HepG2 (cell line): ENCODE measurements around the gene ACP1. TPM values are rescaled to one million over a fixed set of nuclear protein-coding genes. Genes with fewer than 3 reads are reported as not detected.

Experiments used
- ATF6 ChIP-seq: sonication (generic); formaldehyde crosslinking; conservative IDR thresholded peaks from 2 replicates; pipeline ENCODE4 v1.4.0; 2020; ENCODE audit warnings: missing genetic modification reagents
- FOXK2 ChIP-seq: fragments of 450-650 bp; IDR thresholded peaks from 2 replicates; pipeline ENCODE4 v1.6.1; 2016
- GATA4 ChIP-seq: sonication (generic); IDR thresholded peaks from 2 replicates; pipeline ENCODE4 v1.6.1; 2016; ENCODE audit warnings: antibody characterized with exemption, low read depth, borderline replicate concordance
- HDAC1 ChIP-seq: sonication (generic); formaldehyde crosslinking; IDR thresholded peaks from 2 replicates; pipeline ENCODE4 v1.5.1; 2020; ENCODE audit warnings: mild to moderate bottlenecking, missing genetic modification reagents
- HIVEP1 ChIP-seq: sonication (generic); formaldehyde crosslinking; IDR thresholded peaks from 2 replicates; pipeline ENCODE4 v1.4.0; 2020; ENCODE audit warnings: mild to moderate bottlenecking, missing genetic modification reagents
- HNF4G ChIP-seq, 2 experiments: sonication (generic) in 1 of 2; formaldehyde crosslinking in 1 of 2; IDR thresholded peaks; 2 replicates each; pipeline versions ENCODE4 v1.4.0 to v1.6.1; 2011 to 2020; ENCODE audit warnings: borderline replicate concordance in 2 of 2, low read depth in 2 of 2, mild to moderate bottlenecking in 2 of 2, low read length in 1 of 2, missing genetic modification reagents in 1 of 2, moderate library complexity in 1 of 2
- KLF12 ChIP-seq: sonication (generic); formaldehyde crosslinking; IDR thresholded peaks from 2 replicates; pipeline ENCODE4 v1.4.0; 2020; ENCODE audit warnings: missing genetic modification reagents, borderline replicate concordance
- KLF16 ChIP-seq, 2 experiments: sonication (generic) in 1 of 2; formaldehyde crosslinking in 1 of 2; IDR thresholded peaks; 2 replicates each; pipeline versions ENCODE4 v1.6.1 to v1.8.0; 2016 to 2023; ENCODE audit warnings: missing genetic modification reagents in 2 of 2, missing compliant biosample characterization in 1 of 2
- NR2C2 ChIP-seq: sonication (generic); formaldehyde crosslinking; IDR thresholded peaks from 2 replicates; pipeline ENCODE4 v1.4.0; 2020; ENCODE audit warnings: missing genetic modification reagents, mild to moderate bottlenecking, moderate library complexity, borderline replicate concordance
- PLRG1 ChIP-seq: fragments of 450-650 bp; conservative IDR thresholded peaks from 2 replicates; pipeline ENCODE4 v1.6.1; 2016
- RBFOX2 ChIP-seq: fragments of 200-400 bp; formaldehyde crosslinking; IDR thresholded peaks from 2 replicates; pipeline ENCODE4 v1.6.1; 2017; ENCODE audit warnings: low read depth, mild to moderate bottlenecking, low read length
- RFX5 ChIP-seq: IDR thresholded peaks from 2 replicates; pipeline ENCODE4 v1.6.1; 2011; ENCODE audit warnings: low read depth, low read length, improper control_type of control experiment
- SP5 ChIP-seq: IDR thresholded peaks from 2 replicates; pipeline ENCODE4 v1.6.1; 2016; ENCODE audit warnings: low read depth, borderline replicate concordance
- SRSF1 ChIP-seq: fragments of 200-400 bp; formaldehyde crosslinking; optimal IDR thresholded peaks from 2 replicates; pipeline ENCODE3; 2017; ENCODE audit warnings: mild to moderate bottlenecking, low read depth, low read length, moderate library complexity
- TBP ChIP-seq: sonication (generic); formaldehyde crosslinking; IDR thresholded peaks from 2 replicates; pipeline ENCODE4 v1.5.0; 2020; ENCODE audit warnings: missing genetic modification reagents
- U2AF1 ChIP-seq: fragments of 200-400 bp; formaldehyde crosslinking; optimal IDR thresholded peaks from 2 replicates; pipeline ENCODE3; 2017; ENCODE audit warnings: mild to moderate bottlenecking, low read depth, low read length
- U2AF2 ChIP-seq: fragments of 200-400 bp; formaldehyde crosslinking; IDR thresholded peaks from 2 replicates; pipeline ENCODE4 v1.6.1; 2017; ENCODE audit warnings: low read depth, mild to moderate bottlenecking, low read length
- ZBTB7B ChIP-seq: sonication (generic); formaldehyde crosslinking; IDR thresholded peaks from 2 replicates; pipeline ENCODE4 v1.4.0; 2020; ENCODE audit warnings: missing genetic modification reagents
- ZFP36L2 ChIP-seq: sonication (generic); formaldehyde crosslinking; IDR thresholded peaks from 2 replicates; pipeline ENCODE4 v1.4.0; 2020; ENCODE audit warnings: missing genetic modification reagents
- ZNF180 ChIP-seq: sonication (generic); formaldehyde crosslinking; IDR thresholded peaks from 2 replicates; pipeline ENCODE4 v1.4.0; 2020; ENCODE audit warnings: low read depth, missing genetic modification reagents, borderline replicate concordance
- ZNF326 ChIP-seq: sonication (generic); formaldehyde crosslinking; IDR thresholded peaks from 2 replicates; pipeline ENCODE4 v1.4.0; 2020; ENCODE audit warnings: missing genetic modification reagents, borderline replicate concordance
- ZNF367 ChIP-seq: sonication (generic); formaldehyde crosslinking; IDR thresholded peaks from 2 replicates; pipeline ENCODE4 v1.4.0; 2020; ENCODE audit warnings: missing genetic modification reagents, borderline replicate concordance
- ZNF432 ChIP-seq: sonication (generic); formaldehyde crosslinking; IDR thresholded peaks from 2 replicates; pipeline ENCODE4 v1.5.0; 2020; ENCODE audit warnings: missing genetic modification reagents, mild to moderate bottlenecking, borderline replicate concordance
- ZNF530 ChIP-seq: sonication (generic); formaldehyde crosslinking; IDR thresholded peaks from 2 replicates; pipeline ENCODE4 v1.5.0; 2020; ENCODE audit warnings: low read depth, mild to moderate bottlenecking, missing genetic modification reagents
- ZNF552 ChIP-seq: sonication (generic); formaldehyde crosslinking; IDR thresholded peaks from 2 replicates; pipeline ENCODE4 v1.9.0; 2022; ENCODE audit warnings: missing genetic modification reagents, mild to moderate bottlenecking, borderline replicate concordance
- ZNF569 ChIP-seq: sonication (generic); formaldehyde crosslinking; IDR thresholded peaks from 2 replicates; pipeline ENCODE4 v1.5.0; 2020; ENCODE audit warnings: mild to moderate bottlenecking, missing genetic modification reagents, moderate library complexity, borderline replicate concordance
- ZNF704 ChIP-seq: sonication (generic); formaldehyde crosslinking; IDR thresholded peaks from 2 replicates; pipeline ENCODE4 v1.8.1; 2023; ENCODE audit warnings: mild to moderate bottlenecking, inconsistent platforms, moderate library complexity, missing genetic modification reagents, borderline replicate concordance
- ZNF747 ChIP-seq: sonication (generic); formaldehyde crosslinking; IDR thresholded peaks from 2 replicates; pipeline ENCODE4 v1.8.1; 2023; ENCODE audit warnings: missing genetic modification reagents, mild to moderate bottlenecking, borderline replicate concordance
- ZZZ3 ChIP-seq: sonication (generic); formaldehyde crosslinking; IDR thresholded peaks from 2 replicates; pipeline ENCODE4 v1.4.0; 2020; ENCODE audit warnings: missing genetic modification reagents, mild to moderate bottlenecking, borderline replicate concordance
- polyA plus RNA-seq, 8 experiments: library from polyadenylated mRNA; depleted of rRNA in 3 of 8; stranded (reverse) in 7 of 8; unstranded in 1 of 8; fragments of >200 nt; fragmentation: Illumina TruSeq in 4 of 8; extraction: Trizol in 4 of 8; gene quantifications; 2 replicates each; pipeline versions ENCODE4 v1.2.1 to v1.2.3, GENCODE V29; 2011 to 2016; ENCODE audit warnings: low read depth in 4 of 8, missing spikeins in 1 of 8, mixed read lengths in 1 of 8; ENCODE audit not compliant: insufficient read depth in 1 of 8
- total RNA-seq, 5 experiments: library from RNA; depleted of rRNA; stranded (reverse); fragments of >200 nt; fragmentation: Illumina TruSeq; extraction: Trizol; gene quantifications; 2 replicates each; pipeline ENCODE4 v1.2.3, GENCODE V29; 2016; ENCODE audit warnings: low read depth in 1 of 5

The ACP1 gene
- total and polyA plus RNA-seq, 2 of the 13 experiments (the other 11 are each of a cell fraction or from before 2014, with no cell fraction given): 246 to 348 TPM

- no peak for TF ChIP-seq U2AF2
- no peak for TF ChIP-seq SRSF1
- TF ChIP-seq ZBTB7B (CRISPR knock-in tag): peak; percentile 66; the same call in 1 of the 2 replicates
- no peak for TF ChIP-seq KLF12 (CRISPR knock-in tag)
- TF ChIP-seq ZNF367: no peak
- no peak for TF ChIP-seq RBFOX2
- TF ChIP-seq ZNF704 (CRISPR knock-in tag): peak; percentile 42; the same call in 1 of the 2 replicates
- peak; percentile 90; the same call in 1 of the 2 replicates for TF ChIP-seq ZNF747 (CRISPR knock-in tag)
- TF ChIP-seq ZNF552 (CRISPR knock-in tag): no peak
- peak; percentile 71; the same call in 1 of the 2 replicates for TF ChIP-seq SP5
- TF ChIP-seq ZZZ3 (CRISPR knock-in tag): peak; percentile 72; the same call in 1 of the 2 replicates
- peak; percentile 85 for TF ChIP-seq HDAC1
- TF ChIP-seq ZNF569: no peak
- TF ChIP-seq GATA4: peak; percentile 94
- peak; percentile 45 for TF ChIP-seq U2AF1
- peak; percentile 58 for TF ChIP-seq FOXK2
- TF ChIP-seq ZFP36L2: no peak
- TF ChIP-seq ZNF432 (CRISPR knock-in tag): no peak
- no peak for TF ChIP-seq TBP
- TF ChIP-seq NR2C2 (CRISPR knock-in tag): peak; percentile 38; the same call in 1 of the 2 replicates
- TF ChIP-seq HIVEP1 (CRISPR knock-in tag): 0 out of 2 replicates have a peak, but pooled peaks have one; percentile 26
- peak in 1 of 2 experiments; percentile 89; a peak in 1 of 4 replicates for TF ChIP-seq KLF16 (CRISPR knock-in tag; IDR thresholded peaks at IDR 0.05)
- no peak for TF ChIP-seq ATF6 (CRISPR knock-in tag)
- TF ChIP-seq ZNF530 (CRISPR knock-in tag): no peak
- no peak for TF ChIP-seq RFX5
- no peak for TF ChIP-seq ZNF180 (CRISPR knock-in tag)
- TF ChIP-seq ZNF326 (CRISPR knock-in tag): no peak
- TF ChIP-seq HNF4G (IDR thresholded peaks at IDR 0.05; ENCODE audit: borderline replicate concordance, low read depth, low read length): peak; percentile 64
- TF ChIP-seq HNF4G (CRISPR knock-in tag; IDR thresholded peaks at IDR 0.05; ENCODE audit: borderline replicate concordance, low read depth): peak; percentile 74; the same call in 1 of the 2 replicates
- TF ChIP-seq PLRG1: no peak
These were observed 15.2 kb upstream of the ACP1 start (continued) for GRCh38 chr2:249538-250042.
